ENCODE results near the gene PHF20.
A peak's percentile ranks its signal among the peaks of the same experiment; 100 is the strongest.
"Not testable (repeated sequence)": the region's sequence is repeated elsewhere in the genome, so short reads cannot be mapped to it uniquely, and the experiment has no call there.

PHF20 gene

DNA sequence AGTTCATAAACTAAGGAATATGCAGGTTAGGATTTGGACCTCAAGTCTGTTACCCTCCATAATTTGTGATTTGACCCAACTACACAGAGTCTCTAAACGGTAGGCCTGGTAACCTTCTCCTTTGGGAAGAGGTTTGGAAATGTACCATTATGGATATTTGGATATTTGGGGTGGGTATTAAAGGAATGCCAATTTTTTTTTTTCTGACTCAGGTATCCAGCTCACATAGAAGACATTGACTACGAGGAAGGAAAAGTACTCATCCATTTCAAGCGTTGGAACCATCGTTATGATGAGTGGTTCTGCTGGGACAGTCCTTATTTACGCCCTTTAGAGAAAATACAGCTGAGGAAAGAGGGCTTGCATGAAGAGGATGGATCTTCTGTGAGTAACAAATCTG is 70.5 kb downstream of the PHF20 start:
- no peak for DNase-seq

DNA sequence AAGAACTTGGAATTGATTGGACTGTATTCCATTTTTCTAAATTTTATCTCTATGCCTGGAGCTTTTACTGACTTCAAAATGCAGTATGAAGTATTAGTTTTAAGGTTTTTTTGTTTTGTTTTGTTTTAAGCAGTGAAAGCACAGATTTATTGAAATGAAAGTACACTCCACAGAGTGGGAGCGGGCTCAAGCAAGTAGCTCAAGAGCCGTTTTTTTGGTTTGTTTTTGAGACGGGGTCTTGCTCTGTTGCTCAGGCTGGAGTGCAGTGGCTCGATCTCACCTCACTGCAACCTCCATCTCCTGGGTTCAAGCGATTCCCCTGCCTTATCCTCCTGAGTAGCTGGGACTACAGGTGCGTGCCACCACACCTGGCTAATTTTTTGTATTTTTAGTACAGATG is 72.1 kb downstream of the PHF20 start:
- not testable (repeated sequence) for DNase-seq

DNA sequence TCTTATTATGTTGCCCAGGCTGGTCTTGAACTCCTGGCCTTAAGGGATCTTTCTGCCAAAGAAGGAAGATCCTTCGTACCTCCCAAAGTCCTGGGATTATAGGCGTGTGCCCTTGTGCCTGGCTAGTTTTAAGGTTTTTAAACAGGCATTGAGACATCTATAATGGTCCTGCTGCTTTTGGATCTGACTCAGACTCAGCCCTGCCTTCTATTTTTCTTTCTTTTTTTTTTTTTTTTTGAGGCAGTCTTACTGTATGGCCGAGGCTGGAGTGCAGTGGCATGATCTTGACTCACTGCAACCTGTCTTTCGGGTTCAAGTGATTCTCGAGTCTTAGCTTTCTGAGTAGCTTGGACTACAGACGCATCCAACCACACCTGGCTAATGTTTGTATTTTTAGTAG is 73.7 kb downstream of the PHF20 start:
- no peak for DNase-seq

DNA sequence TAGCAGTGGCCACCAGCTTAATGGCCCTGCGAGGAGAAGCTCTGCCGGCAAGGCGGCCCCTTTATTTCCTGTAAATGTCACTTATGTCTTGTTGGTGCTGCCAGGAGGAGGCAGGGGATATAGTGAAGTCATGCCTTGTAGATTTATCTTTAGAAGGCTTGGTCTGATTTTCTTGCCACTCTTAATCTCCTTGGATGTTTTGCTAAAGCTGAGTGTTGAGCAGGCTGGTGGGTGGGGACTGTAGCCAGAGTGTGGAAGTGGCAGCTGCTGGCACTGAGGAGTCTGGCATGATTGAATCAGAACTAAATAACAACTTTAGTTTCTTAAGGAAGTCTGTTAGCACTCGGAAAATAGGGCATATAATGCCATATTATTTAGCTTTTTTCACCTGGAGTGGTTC is 77.9 kb downstream of the PHF20 start:
- no peak for DNase-seq

DNA sequence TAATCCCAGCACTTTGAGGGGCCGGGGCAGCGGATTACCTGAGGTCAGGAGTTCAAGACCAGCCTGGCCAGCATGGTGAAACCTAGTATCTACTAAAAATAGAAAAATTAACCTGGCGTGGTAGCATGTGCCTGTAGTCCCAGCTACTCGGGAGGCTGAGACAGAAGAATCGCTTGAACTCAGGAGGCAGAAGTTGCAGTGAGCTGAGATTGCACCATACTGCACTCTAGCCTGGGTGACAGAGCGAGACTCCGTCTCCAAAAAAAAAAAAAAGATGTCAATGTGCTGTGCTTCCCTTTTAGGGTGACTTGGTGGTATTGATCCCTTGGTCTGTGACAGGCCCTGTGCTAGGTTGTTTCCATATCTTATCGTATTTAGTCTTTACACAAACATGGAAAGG is 79.8 kb downstream of the PHF20 start:
- DNase-seq: peak; percentile 30

DNA sequence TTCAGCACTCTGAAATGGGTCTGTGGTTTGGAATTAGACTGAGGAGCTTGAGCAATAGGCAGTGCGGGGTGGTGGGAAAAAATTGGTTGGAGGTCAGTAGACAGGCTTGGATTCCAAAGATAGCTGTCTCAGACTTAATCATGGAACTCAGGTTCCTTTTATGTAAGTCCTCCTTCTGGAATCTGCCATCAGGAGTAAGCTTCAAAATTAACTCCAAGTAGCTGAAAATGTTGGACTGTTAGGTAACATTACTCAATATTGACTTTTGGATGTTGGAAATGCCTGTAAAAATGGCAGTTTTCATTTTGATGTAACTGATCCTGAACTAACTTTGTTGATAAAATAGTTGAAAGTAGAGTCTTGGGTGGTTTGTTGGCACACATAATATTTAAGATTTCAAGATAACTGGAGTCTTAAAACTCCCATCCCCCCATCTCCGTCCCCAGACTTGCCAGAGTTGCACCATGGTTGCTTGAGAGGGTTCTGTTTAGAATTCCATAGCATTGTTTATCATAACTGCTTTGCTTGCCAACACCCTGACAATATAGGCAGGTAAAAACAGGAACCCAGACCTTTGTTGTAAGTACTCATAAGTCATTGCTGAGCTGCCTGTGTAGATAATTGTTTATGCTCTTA is 83.0 kb downstream of the PHF20 start:
- no peak for DNase-seq

DNA sequence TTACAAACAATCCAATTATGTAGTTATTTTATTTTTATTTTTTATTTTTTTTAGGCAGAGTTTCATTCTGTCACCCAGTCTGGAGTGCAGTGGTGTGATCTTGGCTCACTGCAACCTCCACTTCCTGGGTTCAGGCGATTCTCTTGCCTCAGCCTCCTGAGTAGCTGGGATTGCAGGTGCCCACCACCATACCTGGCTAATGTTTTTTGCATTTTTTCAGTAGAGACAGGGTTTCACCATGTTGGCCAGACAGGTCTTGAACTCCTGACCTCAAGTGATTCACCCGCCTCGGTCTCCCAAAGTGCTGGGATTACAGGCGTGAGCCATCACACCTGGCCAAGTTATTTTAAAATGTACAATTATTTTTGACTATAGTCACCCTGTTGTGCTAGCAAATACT is 83.8 kb downstream of the PHF20 start:
- DNase-seq: not testable (repeated sequence)

DNA sequence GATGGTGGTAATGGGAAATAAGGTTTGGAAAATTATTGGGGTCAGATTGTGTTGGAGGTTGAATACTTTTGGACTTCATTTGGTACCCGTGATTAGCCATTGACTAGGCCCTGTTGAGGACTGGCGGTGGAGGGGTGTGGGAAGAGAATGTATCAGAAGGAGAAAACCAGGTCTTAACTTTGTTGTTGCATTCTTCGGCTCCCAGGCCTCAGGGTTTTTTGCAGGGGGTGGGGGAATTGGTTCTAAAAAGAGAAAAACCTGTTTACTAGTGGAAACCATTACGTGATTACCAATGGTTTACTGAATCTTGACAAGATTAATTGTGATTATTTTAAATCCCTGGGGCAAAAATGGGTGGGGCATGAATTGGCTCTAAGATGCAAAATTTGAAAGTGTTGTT is 85.1 kb downstream of the PHF20 start:
- no peak for DNase-seq

DNA sequence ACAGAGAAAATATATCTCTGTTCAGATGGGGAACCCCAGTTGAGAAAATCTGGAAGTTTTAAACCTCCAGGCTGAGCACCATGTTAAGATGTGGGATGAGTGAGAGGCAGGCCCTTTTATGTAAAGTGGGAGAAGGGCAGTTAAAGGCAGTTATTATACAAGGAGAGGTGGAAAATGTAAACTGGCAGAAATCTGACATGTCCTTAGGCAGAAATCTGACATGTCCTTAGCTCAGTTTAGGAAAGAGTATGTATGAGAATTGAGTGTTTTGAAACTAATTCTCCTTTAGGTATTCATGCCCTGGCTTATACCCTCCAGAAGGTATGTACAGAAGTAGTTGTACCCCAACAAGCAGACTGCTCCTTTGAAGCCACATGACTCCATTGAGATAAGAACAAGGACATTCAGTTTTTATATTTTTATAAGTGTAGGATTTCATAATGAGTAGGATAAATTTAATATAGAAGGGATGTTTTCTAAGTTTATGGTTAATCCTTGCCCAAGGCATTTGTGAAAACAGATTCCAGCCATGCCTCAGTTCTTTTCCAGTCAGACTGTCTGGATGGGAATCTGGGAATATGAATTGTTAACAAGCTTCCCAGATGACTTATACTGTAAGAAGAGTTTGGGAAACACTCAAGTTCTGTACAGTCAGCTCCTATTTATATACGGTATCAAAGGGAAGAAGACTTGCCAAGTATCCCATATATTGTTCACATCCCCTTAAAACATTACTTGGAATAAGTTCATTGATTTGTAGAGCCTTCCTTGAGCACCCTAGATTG is 94.8 kb downstream of the PHF20 start:
- no peak for DNase-seq

DNA sequence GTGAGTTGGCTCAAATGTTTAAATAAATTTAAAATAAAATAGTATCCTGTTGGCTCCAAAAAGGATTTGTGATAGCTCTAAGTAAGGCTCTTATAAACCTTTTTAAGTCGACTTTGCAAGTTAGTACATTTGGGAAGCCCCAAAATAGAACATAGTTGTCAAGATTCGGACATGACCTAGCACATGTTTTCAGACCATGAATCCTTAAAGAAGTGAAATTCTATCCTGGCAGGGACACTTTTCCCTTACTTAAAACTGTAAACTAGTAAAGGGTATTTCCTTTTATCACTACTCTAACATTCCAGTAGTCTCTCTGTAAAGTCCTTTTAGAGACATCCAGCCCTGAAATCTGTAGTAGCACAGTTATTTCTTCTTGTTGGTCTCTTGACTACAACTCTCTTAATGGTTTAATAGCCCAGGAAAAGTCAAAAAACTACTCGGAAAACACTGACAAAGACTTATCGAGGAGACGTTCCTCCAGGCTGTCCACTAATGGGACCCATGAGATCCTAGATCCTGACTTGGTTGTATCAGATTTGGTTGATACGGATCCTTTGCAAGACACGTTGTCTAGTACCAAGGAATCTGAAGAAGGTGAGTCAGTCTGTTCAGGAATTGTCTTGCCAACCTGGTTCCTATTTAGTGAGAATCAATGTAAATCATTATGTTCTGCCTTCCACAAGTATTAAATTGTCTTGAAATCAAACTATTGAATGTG is 98.9 kb downstream of the PHF20 start:
- no peak for DNase-seq

DNA sequence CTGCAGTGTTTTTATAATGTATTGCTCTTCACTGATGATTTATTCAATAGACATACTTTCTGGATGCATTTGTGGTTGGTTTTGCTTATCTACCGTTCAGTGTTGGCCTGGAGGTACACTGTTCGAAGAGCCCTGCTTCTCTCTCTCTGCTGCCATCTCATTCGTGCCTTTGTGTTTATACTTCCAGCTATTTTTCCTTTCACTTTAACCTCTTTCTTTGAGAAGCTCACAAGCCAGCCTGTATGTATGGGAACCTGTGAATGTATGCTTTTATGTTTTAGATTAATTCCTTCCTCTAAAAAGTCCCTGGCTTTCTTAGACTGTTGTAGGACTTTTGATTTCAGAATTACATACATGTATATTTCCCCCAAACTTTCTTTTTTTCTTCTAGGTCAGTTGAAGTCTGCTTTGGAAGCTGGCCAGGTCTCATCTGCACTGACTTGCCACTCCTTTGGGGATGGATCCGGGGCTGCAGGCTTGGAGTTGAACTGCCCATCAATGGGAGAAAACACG is 99.5 kb downstream of the PHF20 start:
- no peak for DNase-seq

DNA sequence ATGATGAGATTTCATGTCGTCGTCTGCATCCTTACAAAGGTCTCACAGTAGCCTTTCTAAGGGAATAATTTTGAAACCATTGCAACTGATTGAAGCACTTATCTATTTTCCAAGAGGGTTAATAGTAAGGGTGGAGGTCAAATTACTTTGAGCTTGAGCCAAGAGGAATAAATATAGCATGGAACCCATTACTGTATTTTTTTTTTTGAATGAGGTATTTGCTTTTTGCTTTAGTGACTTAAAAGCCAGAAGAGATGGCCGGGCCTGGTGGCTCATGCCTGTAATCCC is 104.2 kb downstream of the PHF20 start:
- DNase-seq: no peak

DNA sequence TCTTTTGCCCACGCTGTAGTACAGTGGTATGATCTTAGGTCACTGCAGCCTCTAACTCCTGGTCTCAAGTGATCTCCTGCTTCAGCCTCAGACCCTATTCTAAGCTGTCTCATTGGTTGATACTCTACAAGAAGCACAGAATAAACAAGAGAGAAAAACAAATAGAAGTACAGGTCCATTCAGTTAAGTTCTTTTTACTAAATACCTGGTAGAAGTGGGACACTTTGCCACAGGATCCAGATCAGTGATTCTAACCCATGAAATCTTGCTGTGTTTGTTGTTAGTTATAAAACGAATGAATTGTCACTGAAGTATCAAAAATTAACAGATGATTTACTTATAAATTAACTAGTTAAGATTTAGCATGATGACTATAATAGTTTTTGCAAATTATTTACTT is 105.8 kb downstream of the PHF20 start:
- no peak for DNase-seq

DNA sequence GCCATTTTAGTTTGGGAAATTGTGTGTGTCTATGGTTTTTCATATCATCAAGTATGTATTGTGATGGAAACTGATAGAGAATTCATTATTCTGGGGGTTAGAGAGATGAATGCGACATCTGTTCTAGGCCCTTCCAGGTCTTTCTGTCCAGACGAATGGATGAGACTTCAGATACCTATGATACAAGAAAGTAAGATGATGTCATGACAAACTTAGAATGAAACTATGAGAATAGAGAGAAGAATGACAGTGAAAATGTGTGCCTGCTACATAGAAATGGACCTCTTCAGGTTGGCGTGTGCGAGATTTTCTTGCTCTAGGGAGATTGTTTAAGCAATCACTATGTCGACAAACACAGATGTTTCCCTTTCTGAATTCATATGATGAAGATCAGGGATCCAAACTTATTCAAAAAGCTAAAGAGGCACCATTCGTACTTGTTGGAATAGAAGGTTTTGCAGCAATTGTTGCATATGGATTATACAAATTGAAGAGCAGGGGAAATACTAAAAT is 106.4 kb downstream of the PHF20 start:
- DNase-seq: no peak

DNA sequence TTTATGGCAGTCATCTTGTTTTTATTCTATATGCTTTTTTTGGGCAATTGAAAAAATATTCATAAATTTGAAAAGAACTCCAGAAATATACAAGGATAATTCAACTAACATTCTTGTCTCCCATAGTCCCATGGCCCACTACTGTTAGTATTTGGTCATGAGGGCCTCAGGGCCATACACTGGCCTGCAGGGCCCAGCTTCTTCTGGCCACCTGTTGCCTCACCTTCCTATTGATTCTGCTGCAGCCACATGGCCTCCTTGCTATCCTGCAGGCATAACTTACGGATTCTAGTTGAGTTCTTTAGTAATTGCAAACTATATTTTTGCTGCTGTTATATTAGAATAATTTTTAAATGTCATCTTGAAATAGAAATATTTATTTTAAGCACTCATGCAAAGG is 109.9 kb downstream of the PHF20 start:
- DNase-seq: no peak

DNA sequence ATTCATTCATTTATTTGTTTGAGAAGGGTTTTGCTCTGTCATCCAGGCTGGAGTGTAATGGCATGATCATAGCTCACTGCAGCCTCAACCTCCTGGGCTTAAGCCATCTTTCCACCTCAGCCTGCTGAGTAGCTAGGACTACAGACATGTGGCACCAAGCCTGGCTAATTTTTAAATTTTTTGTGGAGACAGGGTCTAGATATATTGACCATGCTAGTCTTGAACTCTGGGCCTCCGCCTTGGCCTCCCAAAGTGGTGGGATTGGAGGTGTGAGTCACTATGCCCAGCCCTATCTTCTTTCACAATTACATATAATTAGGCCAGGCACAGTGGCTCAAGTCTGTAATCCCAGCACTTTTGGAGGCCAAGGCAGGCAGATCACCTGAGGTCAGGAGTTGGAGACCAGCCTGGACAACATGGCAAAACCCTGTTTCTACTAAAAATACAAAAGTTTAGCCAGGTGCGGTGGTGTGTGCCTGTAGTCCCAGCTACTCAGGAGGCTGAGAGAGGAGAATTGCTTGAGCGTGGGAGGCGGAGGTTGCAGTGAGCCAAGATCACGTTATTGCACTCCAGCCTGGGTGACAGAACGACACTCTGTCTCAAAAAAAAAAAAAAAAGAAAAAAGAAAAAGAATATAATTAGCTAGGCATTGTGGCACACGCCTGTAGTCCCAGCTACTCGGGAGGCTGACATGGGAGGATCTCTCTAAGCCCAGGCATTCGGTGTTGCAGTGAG is 110.8 kb downstream of the PHF20 start:
- DNase-seq: not testable (repeated sequence)

DNA sequence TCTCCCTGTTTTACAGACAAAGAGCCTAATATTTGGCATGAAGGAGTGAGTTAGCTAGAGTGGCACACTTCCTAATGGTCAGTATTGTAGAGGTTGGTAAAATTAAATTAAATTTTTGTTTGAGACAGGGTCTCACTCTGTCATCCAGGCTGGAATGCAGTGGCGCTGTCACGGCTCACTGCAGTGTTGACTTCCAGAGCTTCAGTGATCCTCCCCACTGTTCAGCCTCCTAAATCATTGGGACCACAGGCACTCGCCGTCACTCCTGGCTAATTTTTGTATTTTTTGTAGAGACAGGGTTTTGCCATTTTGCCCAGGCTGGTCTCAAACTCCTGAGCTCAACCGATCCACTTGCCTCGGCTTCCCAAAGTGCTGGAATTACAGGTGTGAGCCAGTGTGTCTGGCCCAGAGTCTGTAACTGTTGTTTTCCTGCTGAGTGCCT is 111.5 kb downstream of the PHF20 start:
- DNase-seq: no peak

DNA sequence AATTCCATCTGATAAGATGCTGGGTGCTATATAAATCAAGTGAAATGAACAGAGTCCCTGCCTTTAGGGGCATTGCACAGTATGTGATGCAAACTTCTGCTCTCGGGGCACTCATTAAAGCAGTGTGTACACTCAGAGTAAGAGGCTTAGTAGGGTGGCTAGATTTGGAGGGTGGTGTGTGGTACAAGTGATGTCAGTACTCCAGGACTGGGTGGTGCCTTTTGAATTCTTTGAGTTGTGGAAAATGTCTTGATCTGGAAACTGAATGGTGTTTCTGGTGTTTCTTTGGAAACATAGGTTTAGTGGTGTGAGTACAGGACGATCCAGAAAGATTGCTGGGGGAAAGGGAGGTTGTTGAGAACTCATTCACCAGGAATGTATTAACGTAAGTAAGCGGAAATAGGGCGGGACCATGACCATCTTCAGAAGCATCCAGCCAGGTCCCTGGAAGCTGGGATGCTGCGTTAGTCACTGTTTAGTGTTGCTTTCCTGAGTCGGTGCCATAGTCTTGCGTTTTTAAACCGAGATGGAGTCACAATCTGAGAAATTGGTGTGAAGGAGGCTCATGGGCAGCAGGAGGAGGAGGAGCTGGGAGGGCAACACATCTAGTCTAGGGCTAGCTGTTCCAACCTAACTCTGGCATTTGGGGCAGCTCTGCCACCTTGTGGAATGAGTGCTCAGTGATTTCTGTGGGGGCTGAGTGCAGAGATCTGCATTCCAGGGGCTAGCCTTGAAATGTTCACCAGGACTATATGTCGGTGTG is 112.1 kb downstream of the PHF20 start:
- DNase-seq: peak; percentile 50

DNA sequence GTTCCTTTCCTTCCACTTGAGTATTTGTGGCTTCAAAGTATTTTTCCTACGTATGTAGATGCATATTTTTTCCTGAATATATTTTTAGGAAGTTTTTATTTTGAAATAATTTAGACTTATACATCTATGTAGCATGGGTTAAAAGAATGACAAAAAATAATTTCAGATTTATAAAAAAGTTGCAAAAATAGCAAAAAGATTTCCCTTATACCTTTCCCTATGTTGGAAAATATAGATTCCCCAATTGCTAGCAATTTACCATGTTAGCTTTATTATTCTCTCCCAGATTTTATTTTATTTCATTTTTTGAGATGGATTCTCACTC is 112.7 kb downstream of the PHF20 start:
- DNase-seq: no peak

DNA sequence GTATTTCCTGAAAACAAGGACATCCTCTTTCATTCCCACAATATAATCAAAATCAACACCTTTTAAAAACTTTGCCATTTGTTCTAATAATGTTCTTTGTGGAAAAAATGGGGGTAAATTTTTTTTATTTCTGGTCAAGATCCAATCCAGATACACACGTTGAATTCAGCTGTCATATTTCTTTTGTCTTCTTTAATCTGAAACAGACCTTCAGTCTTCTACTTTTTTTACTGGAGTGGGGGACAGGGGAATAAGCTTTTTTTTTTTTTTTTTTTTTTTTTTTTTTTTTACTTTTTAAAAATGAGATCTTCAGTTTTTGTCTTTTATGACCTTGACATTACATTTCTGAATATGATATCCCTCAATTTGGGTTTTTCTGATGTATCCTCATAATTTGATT is 113.4 kb downstream of the PHF20 start:
- no peak for DNase-seq

DNA sequence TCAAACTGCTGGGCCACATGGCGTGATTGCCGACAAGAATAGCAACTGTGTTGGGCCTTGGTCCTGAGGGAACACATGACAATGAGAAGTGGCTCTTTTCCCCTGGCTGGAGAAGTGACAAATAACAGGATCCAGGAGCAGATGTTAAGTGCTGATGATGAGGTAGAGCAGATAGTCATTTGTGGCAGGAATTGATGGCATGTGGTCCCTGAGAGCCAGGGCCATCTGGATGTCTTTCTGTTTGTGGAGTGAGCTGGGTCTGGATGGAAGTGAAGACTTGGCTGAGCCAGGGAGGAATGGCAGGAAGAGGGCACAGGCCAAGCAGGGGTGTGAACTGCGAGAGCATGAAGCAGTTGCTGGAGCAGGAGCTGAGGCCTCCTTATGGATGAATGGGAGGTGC is 114.7 kb downstream of the PHF20 start:
- no peak for DNase-seq

DNA sequence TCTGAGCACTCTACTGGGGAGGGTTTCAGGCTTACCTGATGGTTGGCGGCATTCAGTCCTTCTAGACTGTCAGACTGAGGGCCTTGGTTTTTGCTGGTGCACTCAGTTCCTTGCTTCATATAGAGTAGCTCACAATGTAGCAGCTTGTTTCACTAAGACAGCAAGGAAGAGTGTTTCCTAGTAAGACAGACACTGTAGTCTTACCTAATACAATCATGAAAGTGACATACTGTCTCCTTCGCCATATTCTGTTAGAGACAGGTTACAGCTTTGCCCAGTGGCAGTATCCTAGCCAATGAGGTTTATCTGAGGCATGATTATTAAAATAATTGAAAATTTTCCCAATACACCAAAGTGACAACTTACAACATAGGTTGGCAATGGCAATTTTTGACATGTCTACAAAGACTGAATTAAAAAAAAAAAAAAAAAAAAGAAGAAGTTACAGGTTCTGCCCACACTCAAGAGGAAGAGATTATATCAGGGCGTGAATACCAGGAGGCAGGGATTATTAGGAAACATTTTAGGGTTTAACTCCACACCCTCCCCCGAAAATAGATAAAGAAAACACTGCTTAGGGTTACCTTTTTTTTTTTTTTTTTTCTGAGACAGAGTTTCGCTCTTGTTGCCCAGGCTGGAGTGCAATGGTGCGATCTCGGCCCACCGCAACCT is 115.7 kb downstream of the PHF20 start:
- peak; percentile 3 for DNase-seq

Data from suppressor macrophage treated with lipopolysaccharide for 4 hours (primary cell).